Measurements from ENCODE around the gene ASCC3.
"Not testable (repeated sequence)": the region's sequence is repeated elsewhere in the genome, so short reads cannot be mapped to it uniquely, and the experiment has no call there.

The ASCC3 gene

GRCh38 chr6:100899202-100899601 is 18.1 kb upstream of the ASCC3 start:
- POLR2A ChIA-PET, result no interaction called here
- CTCF ChIA-PET, result no interaction called here
- no peak overlapping the region for H3K27ac ChIP-seq (ENCODE audit: insufficient read depth in 1 of 2, low read depth in 1 of 2, low read length in 2 of 2, poor library complexity in 1 of 2, severe bottlenecking in 2 of 2)

GRCh38 chr6:100897671-100898070 is 16.5 kb upstream of the ASCC3 start:
- Histone ChIP-seq H3K4me1 (ENCODE audit: control extremely low read depth in 1 of 4, control insufficient read depth in 4 of 4, insufficient read depth in 4 of 4, low read length in 3 of 4) (no peaks in the 10 kb centered on the region), H3K9me3 (ENCODE audit: control extremely low read depth in 1 of 5, control insufficient read depth in 4 of 5, insufficient read depth in 2 of 5, low read depth in 1 of 5, low read length in 4 of 5) (peaks cover 0 to 12% (median 4%) of the 10 kb centered on the region in 5 experiments), H3K36me3 (ENCODE audit: control insufficient read depth in 4 of 4, insufficient read depth in 4 of 4, low read length in 3 of 4) (no peaks in the 10 kb centered on the region), H3K27me3 (replicated peaks in 2 of 5; ENCODE audit: control insufficient read depth in 4 of 5, insufficient read depth in 5 of 5, low read length in 4 of 5) (no peaks in the 10 kb centered on the region), H3K4me3 (ENCODE audit: control insufficient read depth in 1 of 7, extremely low read depth in 1 of 7, insufficient read depth in 4 of 7, low read depth in 2 of 7, low read length in 6 of 7) (no peak overlapping the region), H3K27ac (ENCODE audit: insufficient read depth in 1 of 2, low read depth in 1 of 2, low read length in 2 of 2, poor library complexity in 1 of 2, severe bottlenecking in 2 of 2) (no peak overlapping the region)
- ChIA-PET POLR2A (no interaction called here), CTCF (no interaction called here)
- no peak for DNase-seq
- WGBS (ENCODE audit: insufficient coverage), result 100% methylated on average over 2 of the region's 4 CpGs

More at GRCh38 chr6:100899202-100899601, 18.1 kb upstream of the ASCC3 start:
- WGBS (ENCODE audit: insufficient coverage), result 100% methylated on average over 1 of the region's 3 CpGs
- Histone ChIP-seq H3K4me1 (ENCODE audit: control extremely low read depth in 1 of 4, control insufficient read depth in 4 of 4, insufficient read depth in 4 of 4, low read length in 3 of 4) (no peaks in the 10 kb centered on the region), H3K27me3 (replicated peaks in 2 of 5; ENCODE audit: control insufficient read depth in 4 of 5, insufficient read depth in 5 of 5, low read length in 4 of 5) (peaks cover 0 to 2% (median 0%) of the 10 kb centered on the region in 5 experiments), H3K9me3 (ENCODE audit: control extremely low read depth in 1 of 5, control insufficient read depth in 4 of 5, insufficient read depth in 2 of 5, low read depth in 1 of 5, low read length in 4 of 5) (peaks cover 0 to 12% (median 4%) of the 10 kb centered on the region in 5 experiments), H3K4me3 (ENCODE audit: control insufficient read depth in 1 of 7, extremely low read depth in 1 of 7, insufficient read depth in 4 of 7, low read depth in 2 of 7, low read length in 6 of 7) (no peak overlapping the region), H3K36me3 (ENCODE audit: control insufficient read depth in 4 of 4, insufficient read depth in 4 of 4, low read length in 3 of 4) (no peaks in the 10 kb centered on the region)
- no peak for DNase-seq

- DNase-seq, result no peak
- Histone ChIP-seq H3K36me3 (ENCODE audit: control insufficient read depth in 4 of 4, insufficient read depth in 4 of 4, low read length in 3 of 4) (no peaks in the 10 kb centered on the region), H3K9me3 (ENCODE audit: control extremely low read depth in 1 of 5, control insufficient read depth in 4 of 5, insufficient read depth in 2 of 5, low read depth in 1 of 5, low read length in 4 of 5) (peaks cover 0 to 8% (median 4%) of the 10 kb centered on the region in 5 experiments), H3K4me3 (ENCODE audit: control insufficient read depth in 1 of 7, extremely low read depth in 1 of 7, insufficient read depth in 4 of 7, low read depth in 2 of 7, low read length in 6 of 7) (no peak overlapping the region), H3K27me3 (replicated peaks in 2 of 5; ENCODE audit: control insufficient read depth in 4 of 5, insufficient read depth in 5 of 5, low read length in 4 of 5) (no peaks in the 10 kb centered on the region), H3K27ac (ENCODE audit: insufficient read depth in 1 of 2, low read depth in 1 of 2, low read length in 2 of 2, poor library complexity in 1 of 2, severe bottlenecking in 2 of 2) (no peak overlapping the region), H3K4me1 (ENCODE audit: control extremely low read depth in 1 of 4, control insufficient read depth in 4 of 4, insufficient read depth in 4 of 4, low read length in 3 of 4) (no peaks in the 10 kb centered on the region)
- CTCF ChIA-PET, result no interaction called here
- no CpG with 5 or more reads among the region's 3 CpGs for WGBS (ENCODE audit: insufficient coverage)
- POLR2A ChIA-PET, result no interaction called here
Observed at GRCh38 chr6:100893743-100894142, 12.6 kb upstream of the ASCC3 start.

- CTCF ChIA-PET, result no interaction called here
- WGBS (ENCODE audit: insufficient coverage), result 100% methylated on average over 2 of the region's 3 CpGs
- POLR2A ChIA-PET, result no interaction called here
- Histone ChIP-seq H3K27ac (ENCODE audit: insufficient read depth in 1 of 2, low read depth in 1 of 2, low read length in 2 of 2, poor library complexity in 1 of 2, severe bottlenecking in 2 of 2) (no peak overlapping the region), H3K4me1 (ENCODE audit: control extremely low read depth in 1 of 4, control insufficient read depth in 4 of 4, insufficient read depth in 4 of 4, low read length in 3 of 4) (no peaks in the 10 kb centered on the region), H3K36me3 (ENCODE audit: control insufficient read depth in 4 of 4, insufficient read depth in 4 of 4, low read length in 3 of 4) (no peaks in the 10 kb centered on the region), H3K9me3 (ENCODE audit: control extremely low read depth in 1 of 5, control insufficient read depth in 4 of 5, insufficient read depth in 2 of 5, low read depth in 1 of 5, low read length in 4 of 5) (peaks cover 0 to 3% (median 0%) of the 10 kb centered on the region in 5 experiments), H3K27me3 (replicated peaks in 2 of 5; ENCODE audit: control insufficient read depth in 4 of 5, insufficient read depth in 5 of 5, low read length in 4 of 5) (no peaks in the 10 kb centered on the region), H3K4me3 (ENCODE audit: control insufficient read depth in 1 of 7, extremely low read depth in 1 of 7, insufficient read depth in 4 of 7, low read depth in 2 of 7, low read length in 6 of 7) (no peak overlapping the region)
- no peak for DNase-seq
Observed at GRCh38 chr6:100892693-100893092, 11.6 kb upstream of the ASCC3 start.

- DNase-seq, result no peak
- Histone ChIP-seq H3K4me3 (ENCODE audit: control insufficient read depth in 1 of 7, extremely low read depth in 1 of 7, insufficient read depth in 4 of 7, low read depth in 2 of 7, low read length in 6 of 7) (no peak overlapping the region), H3K36me3 (ENCODE audit: control insufficient read depth in 4 of 4, insufficient read depth in 4 of 4, low read length in 3 of 4) (no peaks in the 10 kb centered on the region), H3K4me1 (ENCODE audit: control extremely low read depth in 1 of 4, control insufficient read depth in 4 of 4, insufficient read depth in 4 of 4, low read length in 3 of 4) (no peaks in the 10 kb centered on the region), H3K9me3 (ENCODE audit: control extremely low read depth in 1 of 5, control insufficient read depth in 4 of 5, insufficient read depth in 2 of 5, low read depth in 1 of 5, low read length in 4 of 5) (no peaks in the 10 kb centered on the region), H3K27me3 (replicated peaks in 2 of 5; ENCODE audit: control insufficient read depth in 4 of 5, insufficient read depth in 5 of 5, low read length in 4 of 5) (no peaks in the 10 kb centered on the region), H3K27ac (ENCODE audit: insufficient read depth in 1 of 2, low read depth in 1 of 2, low read length in 2 of 2, poor library complexity in 1 of 2, severe bottlenecking in 2 of 2) (no peak overlapping the region)
- WGBS (ENCODE audit: insufficient coverage), result 97% methylated on average over 3 of the region's 3 CpGs
- ChIA-PET CTCF (no interaction called here), POLR2A (no interaction called here)
Observed at GRCh38 chr6:100892116-100892515, 11.0 kb upstream of the ASCC3 start.

- H3K4me3 ChIP-seq (ENCODE audit: control insufficient read depth in 1 of 7, extremely low read depth in 1 of 7, insufficient read depth in 4 of 7, low read depth in 2 of 7, low read length in 6 of 7), result no peak overlapping the region
- no CpG with 5 or more reads among the region's 1 CpG for WGBS (ENCODE audit: insufficient coverage)
Observed at GRCh38 chr6:100891079-100891478, 9.9 kb upstream of the ASCC3 start.

GRCh38 chr6:100890646-100891045 is 9.5 kb upstream of the ASCC3 start:
- DNase-seq; H3K27ac ChIP-seq (ENCODE audit: insufficient read depth in 1 of 2, low read depth in 1 of 2, low read length in 2 of 2, poor library complexity in 1 of 2, severe bottlenecking in 2 of 2); H3K4me1 ChIP-seq (ENCODE audit: control extremely low read depth in 1 of 4, control insufficient read depth in 4 of 4, insufficient read depth in 4 of 4, low read length in 3 of 4); H3K9me3 ChIP-seq (ENCODE audit: control extremely low read depth in 1 of 5, control insufficient read depth in 4 of 5, insufficient read depth in 2 of 5, low read depth in 1 of 5, low read length in 4 of 5); H3K36me3 ChIP-seq (ENCODE audit: control insufficient read depth in 4 of 4, insufficient read depth in 4 of 4, low read length in 3 of 4); H3K27me3 ChIP-seq (replicated peaks in 2 of 5; ENCODE audit: control insufficient read depth in 4 of 5, insufficient read depth in 5 of 5, low read length in 4 of 5); H3K4me3 ChIP-seq (ENCODE audit: control insufficient read depth in 1 of 7, extremely low read depth in 1 of 7, insufficient read depth in 4 of 7, low read depth in 2 of 7, low read length in 6 of 7); POLR2A ChIA-PET; CTCF ChIA-PET: not testable (repeated sequence)
- WGBS (ENCODE audit: insufficient coverage), result no CpG with 5 or more reads among the region's 1 CpG

More at GRCh38 chr6:100891079-100891478, 9.9 kb upstream of the ASCC3 start:
- Histone ChIP-seq H3K4me1 (ENCODE audit: control extremely low read depth in 1 of 4, control insufficient read depth in 4 of 4, insufficient read depth in 4 of 4, low read length in 3 of 4) (no peaks in the 10 kb centered on the region), H3K27ac (ENCODE audit: insufficient read depth in 1 of 2, low read depth in 1 of 2, low read length in 2 of 2, poor library complexity in 1 of 2, severe bottlenecking in 2 of 2) (no peak overlapping the region), H3K27me3 (replicated peaks in 2 of 5; ENCODE audit: control insufficient read depth in 4 of 5, insufficient read depth in 5 of 5, low read length in 4 of 5) (no peaks in the 10 kb centered on the region), H3K9me3 (ENCODE audit: control extremely low read depth in 1 of 5, control insufficient read depth in 4 of 5, insufficient read depth in 2 of 5, low read depth in 1 of 5, low read length in 4 of 5) (no peaks in the 10 kb centered on the region), H3K36me3 (ENCODE audit: control insufficient read depth in 4 of 4, insufficient read depth in 4 of 4, low read length in 3 of 4) (no peaks in the 10 kb centered on the region)
- no peak for DNase-seq
- ChIA-PET CTCF (no interaction called here), POLR2A (no interaction called here)
